Measurements from ENCODE around the gene POLD1. TPM values are rescaled to one million over a fixed set of nuclear protein-coding genes. Genes with fewer than 3 reads are reported as not detected.

Gene POLD1
- total and polyA plus RNA-seq, 2 donors (not counting 3 experiments of a cell fraction or from before 2014, with no cell fraction given): 40.9 to 63.9 TPM

GRCh38 chr19:50444059-50444458 is 59.9 kb downstream of the POLD1 start:
- no peak for TF ChIP-seq CTCF (IDR thresholded peaks at IDR 0.05; ENCODE audit: extremely low read depth in 1 of 2, insufficient read depth in 1 of 2, low read depth in 1 of 2, low read length in 2 of 2)
- no peak for TF ChIP-seq MAX (IDR thresholded peaks at IDR 0.05; ENCODE audit: insufficient read depth, insufficient read length)
- TF ChIP-seq FOS (IDR thresholded peaks at IDR 0.05; ENCODE audit: borderline replicate concordance, insufficient read depth, low read length): no peak
- no peak for TF ChIP-seq JUN (IDR thresholded peaks at IDR 0.05; ENCODE audit: borderline replicate concordance, insufficient read depth, insufficient read length, low read depth)
- no peak for TF ChIP-seq MYC (IDR thresholded peaks at IDR 0.05; ENCODE audit: low read depth, low read length)
- no peak for TF ChIP-seq POLR2A (IDR thresholded peaks at IDR 0.05; ENCODE audit: low read depth, low read length)
- no peak for TF ChIP-seq GATA2 (IDR thresholded peaks at IDR 0.05; ENCODE audit: insufficient read depth, insufficient read length, low read depth, low read length)
- TF ChIP-seq EZH2 (IDR thresholded peaks at IDR 0.05; ENCODE audit: borderline replicate concordance, low read depth, low read length, severe bottlenecking): no peak
- TF ChIP-seq POLR2AphosphoS5 (IDR thresholded peaks at IDR 0.05; ENCODE audit: insufficient read depth, low read depth, low read length): no peak
- Histone ChIP-seq H3K27ac (ENCODE audit: insufficient read depth, low read depth, low read length) (no peak overlapping the region), H3K4me2 (ENCODE audit: insufficient read depth, low read length) (no peak overlapping the region), H3K4me3 (replicated peaks in 1 of 3; ENCODE audit: insufficient read depth in 1 of 3, low read depth in 1 of 3, low read length in 3 of 3) (no peak overlapping the region), H4K20me1 (replicated peaks; ENCODE audit: control insufficient read depth, extremely low read depth, insufficient read depth, low read length) (no peaks in the 10 kb centered on the region), H2AFZ (ENCODE audit: low read depth, low read length) (no peak overlapping the region), H3K4me1 (ENCODE audit: control insufficient read depth, extremely low read depth, insufficient read depth, low read length) (no peaks in the 10 kb centered on the region), H3K9me1 (replicated peaks; ENCODE audit: control insufficient read depth, extremely low read depth, insufficient read depth, low read length) (no peaks in the 10 kb centered on the region), H3K9me3 (replicated peaks; ENCODE audit: control insufficient read depth, insufficient read depth, low read length) (no peaks in the 10 kb centered on the region), H3K36me3 (ENCODE audit: control insufficient read depth in 2 of 2, extremely low read depth in 1 of 2, insufficient read depth in 2 of 2, low read length in 2 of 2) (no peaks in the 10 kb centered on the region), H3K27me3 (ENCODE audit: control insufficient read depth in 2 of 2, insufficient read depth in 2 of 2, low read length in 2 of 2) (no peaks in the 10 kb centered on the region), H3K9ac (replicated peaks; ENCODE audit: extremely low read depth, insufficient read depth, low read length) (no peak overlapping the region), H3K79me2 (ENCODE audit: control insufficient read depth, insufficient read depth, low read length) (no peaks in the 10 kb centered on the region)
- FAIRE-seq: no peak
- BruUV-seq (replicated peaks): no TSS peak
- intact Hi-C loops (cut with micrococcal nuclease): no loop called here
- dilution Hi-C loops (cut with MboI; ENCODE audit: extremely low pct_ligation_motif_present, low sequenced_read_pairs): no loop called here
- CTCF ChIA-PET: no interaction called here
- POLR2A ChIA-PET: no interaction called here
- no peak for DNase-seq (ENCODE audit: low read depth, low spot score)
